HL-60/S4 (cell line): ENCODE measurements around the gene RNF115.
"Not testable (repeated sequence)": the region's sequence is repeated elsewhere in the genome, so short reads cannot be mapped to it uniquely, and the experiment has no call there.

ENCODE experiments used
- in situ Hi-C: fragments of 300-500 bp; cut with MboI; formaldehyde crosslinking; loops from 2 replicates; pipeline ENCODE4 v1.14.3; 2022; ENCODE audit warnings: low sequenced_read_pairs

The RNF115 gene

GRCh38 chr1:145828367-145829026, 4.6 kb upstream of the RNF115 start:
- in situ Hi-C loops: no loop called here

GRCh38 chr1:145827966-145828365, 4.1 kb upstream of the RNF115 start:
- in situ Hi-C loops: no loop called here

- in situ Hi-C loops: no loop called here
These were observed 2.1 kb upstream of the RNF115 start for GRCh38 chr1:145826030-145826429.

- in situ Hi-C loops: no loop called here
These were observed 576 bp upstream of the RNF115 start for GRCh38 chr1:145824499-145824842.

- in situ Hi-C loops: not testable (repeated sequence)
These were observed 1.0 kb downstream of the RNF115 start for GRCh38 chr1:145822779-145823331.

- in situ Hi-C loops: not testable (repeated sequence)
These were observed 5.8 kb downstream of the RNF115 start for GRCh38 chr1:145818095-145818494.

GRCh38 chr1:145812977-145813810, 10.7 kb downstream of the RNF115 start:
- in situ Hi-C loops: not testable (repeated sequence)

GRCh38 chr1:145806844-145807243, 17.1 kb downstream of the RNF115 start:
- in situ Hi-C loops: no loop called here

- in situ Hi-C loops: no loop called here
These were observed 17.5 kb downstream of the RNF115 start for GRCh38 chr1:145806408-145806807.

- in situ Hi-C loops: no loop called here
These were observed 18.8 kb downstream of the RNF115 start for GRCh38 chr1:145805057-145805456.

GRCh38 chr1:145804235-145805045, 19.5 kb downstream of the RNF115 start:
- in situ Hi-C loops: no loop called here

- in situ Hi-C loops: loop anchor here (5.0 kb wide), 1 partner anchor 43 kb away; no protein-coding TSS in a partner anchor
These were observed 24.1 kb downstream of the RNF115 start for GRCh38 chr1:145799806-145800205.

- in situ Hi-C loops: loop anchor here (5.0 kb wide), 1 partner anchor 39 kb away; no protein-coding TSS in a partner anchor
These were observed 27.1 kb downstream of the RNF115 start for GRCh38 chr1:145796753-145797152.

GRCh38 chr1:145795257-145795881, 28.5 kb downstream of the RNF115 start:
- in situ Hi-C loops: loop anchor here (5.0 kb wide), 1 partner anchor 38 kb away; no protein-coding TSS in a partner anchor

GRCh38 chr1:145792484-145792883, 31.4 kb downstream of the RNF115 start:
- in situ Hi-C loops: no loop called here

- in situ Hi-C loops: not testable (repeated sequence)
These were observed 32.0 kb downstream of the RNF115 start for GRCh38 chr1:145791860-145792259.

GRCh38 chr1:145788580-145788979, 35.3 kb downstream of the RNF115 start:
- in situ Hi-C loops: no loop called here

GRCh38 chr1:145786271-145786670, 37.6 kb downstream of the RNF115 start:
- in situ Hi-C loops: no loop called here

- in situ Hi-C loops: no loop called here
These were observed 38.3 kb downstream of the RNF115 start for GRCh38 chr1:145785547-145785946.

- in situ Hi-C loops: no loop called here
These were observed 39.5 kb downstream of the RNF115 start for GRCh38 chr1:145784409-145784808.
